CD1c-positive myeloid dendritic cell (primary cell): Measurements from ENCODE around the gene ST3GAL6.

ENCODE experiments used
- DNase-seq: peaks from one replicate; pipeline ENCODE4 v3.0.0-alpha.2; 2016; ENCODE audit errors: extremely low spot score

Gene ST3GAL6

DNA sequence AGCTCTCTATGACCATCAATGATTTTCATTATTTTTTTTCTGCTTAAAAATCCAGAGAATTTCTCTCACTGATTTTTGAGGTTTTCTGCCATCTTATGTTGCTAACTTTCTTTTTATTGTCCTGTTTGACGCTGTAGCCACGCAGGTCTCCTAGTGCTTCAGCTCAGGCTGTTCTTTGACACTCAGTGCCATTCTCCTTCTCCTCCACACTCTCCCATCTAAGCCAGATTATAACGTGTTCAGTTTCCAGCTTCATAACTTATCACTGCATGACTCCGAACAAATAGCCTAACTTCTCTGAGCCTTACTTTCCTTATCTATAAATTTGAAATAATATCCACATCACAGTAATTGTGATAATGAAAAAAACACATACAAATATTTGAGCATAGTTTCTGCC lies 22.8 kb upstream of the ST3GAL6 start:
- no peak for DNase-seq

DNA sequence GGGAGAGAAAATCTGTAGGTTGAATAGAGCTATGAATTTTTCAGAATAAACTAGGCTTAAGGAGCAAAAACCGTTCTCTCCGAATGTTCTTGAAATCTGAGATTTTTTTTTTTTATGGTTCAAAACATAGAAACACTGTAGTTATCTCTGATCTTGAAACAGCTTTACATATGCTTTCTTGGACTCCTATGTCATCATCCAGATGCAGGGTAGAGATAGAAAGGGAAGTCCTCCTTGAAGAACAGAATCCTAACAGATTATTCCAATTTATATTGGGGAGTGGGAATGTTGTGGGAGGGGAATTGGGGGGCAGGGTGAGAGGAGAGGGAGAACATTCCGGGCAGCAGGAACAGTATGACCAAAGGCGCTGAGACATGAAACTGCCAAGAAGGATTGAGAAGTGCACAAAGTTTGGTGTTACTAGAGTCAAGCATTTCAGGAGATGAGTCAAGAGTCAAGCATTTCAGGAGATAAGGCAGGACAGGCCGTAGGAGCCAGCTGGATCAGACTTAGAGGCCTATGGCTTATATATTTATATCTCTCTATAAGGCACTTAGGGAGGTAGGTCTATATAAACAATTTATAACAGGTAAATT lies 21.9 kb upstream of the ST3GAL6 start:
- DNase-seq = no peak

DNA sequence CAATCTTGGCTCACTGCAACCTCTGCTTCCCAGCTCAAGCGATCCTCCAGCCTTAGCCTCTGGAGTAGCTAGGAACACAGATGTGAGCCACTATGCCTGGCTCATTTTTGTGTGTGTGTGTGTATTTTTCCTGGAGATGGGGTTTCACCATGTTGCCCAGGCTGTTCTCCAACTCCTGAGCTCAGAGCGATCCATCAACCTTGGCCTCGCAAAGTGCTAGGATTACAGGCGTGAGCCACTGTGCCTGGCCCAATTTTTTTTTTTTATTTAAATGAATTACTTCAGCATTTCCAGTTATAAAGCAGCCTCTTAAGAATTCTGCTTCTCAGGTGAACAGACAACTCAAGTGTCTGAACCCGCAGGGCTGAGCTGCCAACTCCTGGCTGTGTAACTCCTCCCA lies 20.1 kb upstream of the ST3GAL6 start:
- DNase-seq = no peak

DNA sequence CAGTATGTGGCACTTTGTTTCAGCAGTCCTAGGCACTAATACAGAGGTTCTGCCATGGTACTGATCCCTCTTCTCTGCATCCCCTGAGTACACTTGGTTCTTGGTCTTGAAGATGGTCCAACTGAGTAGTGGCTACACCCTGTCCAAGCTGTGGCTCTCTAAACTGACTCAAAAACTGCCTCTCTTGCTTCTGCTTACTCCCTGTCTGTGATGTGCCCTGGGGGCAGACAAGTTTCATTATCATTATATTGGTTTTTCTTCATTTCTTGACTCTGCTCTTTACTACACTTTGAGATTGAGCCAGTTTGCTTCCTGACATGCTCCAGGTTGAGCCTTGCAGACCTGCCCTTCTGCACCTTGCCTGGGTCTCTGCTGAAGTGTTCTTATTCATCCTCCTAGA lies 18.9 kb upstream of the ST3GAL6 start:
- DNase-seq = no peak

DNA sequence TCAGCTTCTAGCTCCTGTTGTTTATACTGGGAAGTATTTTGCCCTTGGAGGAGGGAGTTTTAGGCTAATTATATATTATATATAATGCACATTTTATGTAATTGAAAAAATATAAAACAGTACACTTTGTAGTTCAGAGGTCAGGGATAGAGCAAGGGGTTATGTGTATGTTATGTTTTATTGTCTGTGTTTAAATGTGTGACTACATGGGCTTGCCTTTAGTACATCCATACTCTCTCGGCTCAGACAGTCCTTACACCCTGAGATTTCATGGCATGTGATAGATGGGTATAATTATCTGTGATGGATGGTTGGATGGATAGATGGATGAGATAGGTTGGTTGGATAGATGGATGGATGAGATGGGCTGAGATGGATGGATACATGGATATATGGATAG lies 17.4 kb upstream of the ST3GAL6 start:
- no peak for DNase-seq

DNA sequence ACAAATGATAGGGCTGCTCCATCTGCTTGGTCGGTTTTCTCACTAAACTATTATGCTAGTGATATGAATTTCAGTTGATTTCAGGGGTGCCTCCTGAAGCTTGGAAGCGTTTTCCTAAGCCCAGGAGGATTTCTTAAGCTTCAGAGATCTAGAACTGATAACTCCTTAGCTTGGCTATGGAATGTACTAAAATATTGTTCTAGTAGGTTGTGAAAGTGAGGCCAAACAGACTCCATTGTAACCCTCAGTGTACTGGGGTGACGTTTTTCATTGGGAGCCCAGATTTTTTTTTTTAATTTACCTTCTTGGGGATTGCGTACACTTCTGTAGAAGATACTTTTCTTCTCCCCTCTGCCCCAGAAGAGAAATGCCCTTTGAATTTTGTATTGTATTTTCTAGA lies 17.0 kb upstream of the ST3GAL6 start:
- no peak for DNase-seq

DNA sequence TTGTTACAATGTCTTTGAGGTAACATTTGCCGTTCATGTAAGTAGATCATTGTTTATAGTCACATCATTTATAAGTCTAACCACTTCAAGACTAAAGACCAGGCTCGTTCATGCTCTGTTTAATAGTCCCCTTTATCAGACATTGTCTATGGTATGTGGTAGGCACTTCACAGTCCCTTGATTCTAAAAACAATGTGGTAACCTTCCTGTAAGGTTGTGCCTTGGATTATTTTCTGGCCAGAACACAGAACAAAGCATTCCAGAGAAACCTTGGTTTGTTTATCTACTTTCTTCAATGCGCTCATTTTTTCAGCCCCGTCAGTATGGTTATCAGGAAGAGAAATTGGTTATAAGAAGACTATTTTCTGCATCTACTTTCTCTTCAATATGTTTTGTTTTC lies 16.3 kb upstream of the ST3GAL6 start:
- no peak for DNase-seq

DNA sequence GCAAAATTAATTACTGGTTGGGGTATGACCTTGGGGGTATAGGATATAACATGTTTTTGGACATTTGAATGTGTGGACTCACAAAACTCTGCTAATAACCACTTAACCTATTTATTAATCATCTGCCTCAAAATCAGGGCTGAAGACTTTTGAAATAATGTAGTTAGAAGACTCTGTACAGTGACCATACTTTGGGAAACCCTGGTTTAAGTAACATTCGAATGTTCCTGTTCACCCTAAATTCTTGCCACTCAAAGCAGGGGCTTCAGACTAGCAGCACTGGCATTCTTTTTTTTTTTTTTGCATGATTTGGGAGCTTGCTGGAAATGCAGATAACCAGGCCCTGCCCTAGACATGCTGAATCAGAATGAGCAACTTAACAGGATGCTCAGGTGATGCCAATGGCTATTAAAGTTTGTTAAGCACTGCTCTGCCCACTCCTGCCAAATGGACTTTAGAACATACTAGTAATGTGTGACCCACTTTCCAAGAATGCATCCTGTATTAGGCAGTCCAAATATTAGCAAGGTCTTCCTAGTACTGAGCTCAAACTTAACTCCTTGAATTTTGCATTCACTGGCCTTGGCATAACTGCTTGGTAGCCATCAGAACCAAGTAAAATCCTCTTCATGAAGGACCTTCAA lies 12.7 kb upstream of the ST3GAL6 start:
- DNase-seq = no peak

DNA sequence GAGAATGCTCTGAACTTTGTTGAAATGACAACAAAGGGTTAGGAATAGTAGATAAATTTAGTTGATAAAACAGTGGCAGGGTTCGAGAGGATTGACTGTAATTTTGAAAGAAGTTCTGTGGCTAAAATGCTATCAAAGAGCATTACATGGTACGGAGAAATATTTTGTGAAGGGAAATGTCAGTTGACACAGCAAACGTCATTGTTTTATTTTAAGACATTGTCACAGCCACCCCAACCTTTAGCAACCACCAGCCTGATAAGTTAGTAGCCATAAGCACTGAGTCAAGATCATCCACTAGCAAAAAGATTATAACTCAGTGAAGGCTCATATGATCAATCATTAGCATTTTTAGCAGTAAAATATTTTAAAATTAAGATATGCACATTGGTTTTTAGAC lies 8.7 kb upstream of the ST3GAL6 start:
- DNase-seq = no peak

DNA sequence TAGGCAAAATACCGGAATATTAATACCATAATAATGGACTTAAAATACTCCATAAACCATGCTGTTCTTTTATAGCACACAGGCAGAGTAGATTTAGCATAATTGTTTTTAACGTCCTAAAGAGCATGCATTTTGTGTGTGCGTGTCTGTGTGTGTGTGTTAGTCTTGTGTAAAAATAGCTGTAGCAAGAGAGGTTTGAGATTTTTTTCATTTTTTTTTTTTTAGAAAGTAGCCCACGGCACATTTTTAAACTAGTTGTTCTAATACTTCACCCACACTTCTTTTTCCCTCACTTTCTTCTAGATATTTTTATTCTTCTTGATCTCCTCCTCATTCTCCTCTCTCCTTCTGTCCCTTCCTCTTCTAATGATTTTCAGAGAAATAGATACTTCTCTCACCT lies 7.5 kb upstream of the ST3GAL6 start:
- DNase-seq = no peak

DNA sequence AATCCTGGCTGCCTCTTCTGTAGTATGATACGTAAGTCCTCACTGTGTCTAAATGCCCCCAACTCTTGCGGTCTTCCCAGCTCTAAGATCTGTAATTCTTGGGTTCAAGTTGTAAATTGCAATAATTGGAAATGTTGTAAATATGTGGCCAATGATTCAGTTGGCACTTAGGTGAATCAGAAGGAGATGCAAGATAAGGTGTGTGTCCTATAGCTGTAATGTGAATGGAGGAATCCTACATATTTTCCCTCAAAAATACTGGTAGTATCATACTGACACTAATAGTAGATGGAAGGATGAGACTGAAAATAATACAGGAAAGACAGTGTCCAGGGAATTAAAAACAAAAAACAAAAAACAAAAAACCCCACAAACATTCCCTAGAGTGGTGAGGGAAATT lies 3.5 kb upstream of the ST3GAL6 start:
- no peak for DNase-seq

DNA sequence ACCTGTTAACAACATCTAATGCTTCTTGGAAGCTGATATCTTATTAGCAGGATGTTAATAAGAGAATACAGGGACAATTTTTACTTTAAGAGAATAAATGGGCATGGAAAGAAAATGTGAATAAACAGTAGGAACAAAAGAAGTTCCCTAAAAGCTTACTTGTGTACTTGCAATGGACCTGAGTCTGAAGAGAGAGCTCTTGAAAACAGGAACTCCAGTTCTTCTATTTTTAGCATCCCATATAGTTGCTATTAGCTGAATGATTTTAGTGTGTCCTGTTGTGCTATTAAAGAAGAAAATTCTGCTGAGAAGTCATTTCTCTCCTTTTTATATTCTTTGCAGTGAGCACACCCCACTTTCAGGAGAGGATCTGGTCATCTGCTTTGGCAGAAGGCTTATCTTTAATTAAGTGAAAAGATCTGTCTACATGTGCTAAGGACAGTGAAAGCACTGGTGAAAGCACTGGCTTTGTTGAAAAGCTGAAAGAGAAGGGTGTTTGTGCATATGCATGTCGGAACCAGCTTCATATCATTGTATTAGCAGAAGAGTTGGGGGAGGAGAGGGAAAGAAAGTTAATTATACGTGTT lies 1.4 kb upstream of the ST3GAL6 start:
- DNase-seq = peak; percentile 70

DNA sequence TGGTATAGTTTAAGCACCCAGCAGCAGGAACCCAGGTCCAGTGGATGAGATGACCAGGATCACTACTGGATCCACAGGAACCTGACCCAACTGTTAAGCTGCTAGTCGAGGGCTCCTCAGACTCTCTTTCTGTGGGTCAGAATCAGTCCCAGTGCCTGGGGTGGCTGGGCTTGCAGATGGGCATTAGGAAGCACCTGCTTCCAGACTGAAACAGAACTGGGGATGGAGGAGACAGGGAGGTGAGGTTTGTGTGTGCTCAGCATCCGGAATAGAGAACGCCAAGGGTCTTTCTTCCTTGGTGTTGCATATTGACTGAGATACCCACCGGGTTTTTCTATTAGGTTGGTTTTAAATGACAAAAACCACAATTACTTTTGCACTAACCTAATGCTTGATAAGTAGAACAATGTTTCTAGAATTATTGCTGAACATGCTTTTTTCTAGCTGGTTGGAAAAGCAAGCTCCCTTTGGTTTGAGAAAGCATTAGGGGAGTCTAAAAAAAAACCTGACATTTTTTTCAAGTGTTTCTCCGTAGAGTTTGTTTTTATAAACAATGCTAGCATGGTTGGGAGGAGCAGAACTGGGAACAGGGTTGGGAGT lies 779 bp downstream of the ST3GAL6 start:
- DNase-seq = no peak

DNA sequence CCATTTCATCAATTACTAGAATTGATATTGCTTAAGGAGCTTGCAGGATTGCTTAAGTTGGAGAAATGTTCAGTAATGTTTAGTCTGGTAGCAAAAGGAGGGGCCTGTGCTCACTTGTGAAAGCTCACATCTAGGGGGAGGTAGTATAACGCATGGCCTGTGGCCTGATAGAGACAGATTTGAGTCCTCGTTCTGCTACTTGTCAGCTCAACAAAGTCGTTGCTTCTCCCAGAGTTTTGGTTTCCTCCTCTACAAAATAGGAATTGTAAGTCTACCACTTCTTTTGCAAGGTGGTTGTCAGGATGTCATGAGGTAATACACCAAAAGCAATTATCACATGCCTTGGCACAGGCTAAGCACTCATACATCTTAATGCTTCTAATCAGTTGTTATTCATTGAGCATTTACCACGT lies 1.3 kb downstream of the ST3GAL6 start:
- DNase-seq = peak; percentile 29

DNA sequence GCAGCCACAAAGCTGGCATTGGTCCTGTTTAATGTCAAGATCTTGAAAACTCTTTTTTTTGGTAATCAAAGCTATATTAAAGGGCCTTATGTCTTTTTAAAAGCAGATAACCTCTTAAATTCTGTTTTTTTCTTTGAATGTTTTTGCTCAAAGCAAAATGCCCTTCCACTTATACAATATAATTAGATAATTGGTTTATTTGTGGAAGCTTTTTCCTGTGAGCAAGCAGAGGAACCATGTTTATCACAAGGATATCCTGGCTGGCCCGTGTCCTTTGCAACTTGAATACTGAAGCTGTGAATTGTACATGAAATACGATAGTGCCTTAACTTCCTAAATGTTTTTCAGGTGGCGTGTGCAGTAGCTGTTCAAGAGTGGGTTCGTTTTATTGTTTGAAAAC lies 2.6 kb downstream of the ST3GAL6 start:
- DNase-seq = no peak

DNA sequence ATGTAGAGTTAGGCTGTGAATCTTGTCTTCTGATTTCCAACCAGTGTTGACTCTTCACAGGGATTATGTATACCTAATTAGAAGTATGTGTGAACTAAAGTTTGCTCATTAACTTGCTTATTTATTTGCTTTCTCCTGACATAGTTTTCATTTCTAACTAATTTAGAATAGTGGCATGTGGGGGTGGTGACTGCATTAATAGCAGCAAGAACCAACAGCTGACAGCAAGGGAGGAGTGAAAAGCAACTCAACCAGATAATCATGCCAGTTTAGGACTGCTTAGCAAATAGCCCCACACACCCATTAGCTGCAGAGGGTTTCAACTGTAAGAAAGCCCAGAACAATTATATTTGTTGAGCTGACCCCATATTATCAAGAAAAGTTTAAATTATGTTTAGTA lies 3.8 kb downstream of the ST3GAL6 start:
- DNase-seq = no peak

DNA sequence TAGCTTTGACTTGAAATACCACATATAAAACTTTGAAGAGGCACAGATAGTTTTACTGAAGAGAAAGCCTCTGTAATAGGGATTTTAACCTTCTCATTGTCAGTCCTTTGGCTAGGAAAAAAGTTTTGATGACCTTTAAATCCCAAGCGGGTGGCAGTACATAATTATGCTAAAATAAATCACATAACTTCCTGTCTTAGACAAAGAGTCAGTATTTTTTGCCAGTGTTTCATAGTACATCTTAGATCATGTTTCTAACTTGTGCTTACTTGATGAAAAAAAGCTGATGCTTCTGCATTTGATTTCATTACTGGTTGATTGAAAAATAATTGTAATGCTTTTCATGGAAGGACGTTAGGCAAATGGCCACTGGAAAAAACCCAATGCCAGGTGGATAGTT lies 5.8 kb downstream of the ST3GAL6 start:
- DNase-seq = no peak

DNA sequence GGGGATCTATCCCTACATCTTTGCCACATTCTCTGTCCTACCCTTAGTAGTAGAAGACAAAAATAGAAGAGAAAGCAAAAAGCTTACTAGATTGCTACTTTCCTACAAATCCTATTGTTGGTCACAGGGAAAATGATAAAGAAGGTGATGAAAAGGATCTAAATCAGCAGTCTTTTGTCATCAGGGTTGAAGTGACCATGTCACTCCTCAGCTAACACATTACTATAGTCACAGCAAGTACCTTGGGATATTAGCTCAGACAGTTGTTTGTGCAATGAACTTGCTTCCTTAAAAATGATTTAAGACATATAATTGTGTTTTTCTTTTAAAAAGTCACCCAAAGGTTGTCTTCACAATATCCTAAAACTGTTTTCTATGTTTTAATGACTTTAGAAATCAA lies 6.3 kb downstream of the ST3GAL6 start:
- DNase-seq = peak; percentile 40

DNA sequence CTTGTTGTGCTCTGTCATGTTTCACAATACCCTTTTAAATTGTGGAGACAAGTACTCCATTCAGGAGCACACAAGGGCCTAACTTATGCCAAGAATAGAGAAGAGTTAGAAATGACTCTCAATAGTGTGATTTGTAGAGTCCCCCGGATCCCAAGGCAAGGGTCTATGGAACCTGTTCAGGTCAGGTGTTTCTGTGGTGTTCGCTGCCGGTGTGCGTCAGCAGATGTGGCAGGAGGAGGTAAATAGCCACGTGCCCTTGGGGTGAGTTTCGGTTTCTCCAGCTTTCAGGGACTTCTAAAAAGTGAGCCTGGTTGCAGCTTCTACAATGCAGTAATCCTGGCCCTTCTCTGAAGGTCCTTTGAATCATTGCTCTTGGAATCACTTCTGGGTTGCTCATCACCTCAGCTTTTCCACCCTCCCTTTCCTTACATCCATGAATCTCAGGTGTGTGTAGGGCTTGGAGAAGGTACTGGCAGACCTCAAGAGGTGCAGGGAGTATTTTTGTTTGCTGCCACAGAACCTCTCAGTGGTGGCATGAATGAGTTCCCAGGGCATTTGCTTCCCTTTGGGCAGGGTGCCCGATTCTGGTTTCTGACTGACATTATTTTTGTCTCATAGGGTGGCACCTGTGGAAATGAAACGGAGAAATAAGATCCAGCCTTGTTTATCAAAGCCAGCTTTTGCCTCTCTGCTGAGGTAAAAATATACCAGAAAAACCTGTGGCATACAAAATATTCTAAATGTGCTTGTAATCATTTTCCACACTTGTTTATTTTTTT lies 7.3 kb downstream of the ST3GAL6 start:
- DNase-seq = no peak

DNA sequence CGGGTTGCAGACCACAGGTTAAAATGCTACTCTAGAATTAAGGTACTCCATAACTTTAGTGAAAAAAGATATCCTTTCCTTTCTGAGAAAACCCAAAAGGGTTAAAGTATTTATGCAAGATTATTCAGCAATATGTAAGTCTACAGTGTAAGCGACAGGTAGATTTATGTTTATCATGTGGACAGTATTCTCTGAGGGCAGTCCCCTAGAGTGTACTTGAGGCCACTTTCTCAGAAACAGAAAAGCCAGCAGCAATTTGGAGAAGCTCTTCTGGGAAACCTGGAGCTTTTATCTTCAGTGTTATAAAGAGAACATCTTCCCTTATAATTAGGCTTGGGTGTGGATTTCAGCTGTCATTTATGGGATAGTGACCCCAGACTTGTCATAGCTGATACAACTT lies 8.9 kb downstream of the ST3GAL6 start:
- no peak for DNase-seq

DNA sequence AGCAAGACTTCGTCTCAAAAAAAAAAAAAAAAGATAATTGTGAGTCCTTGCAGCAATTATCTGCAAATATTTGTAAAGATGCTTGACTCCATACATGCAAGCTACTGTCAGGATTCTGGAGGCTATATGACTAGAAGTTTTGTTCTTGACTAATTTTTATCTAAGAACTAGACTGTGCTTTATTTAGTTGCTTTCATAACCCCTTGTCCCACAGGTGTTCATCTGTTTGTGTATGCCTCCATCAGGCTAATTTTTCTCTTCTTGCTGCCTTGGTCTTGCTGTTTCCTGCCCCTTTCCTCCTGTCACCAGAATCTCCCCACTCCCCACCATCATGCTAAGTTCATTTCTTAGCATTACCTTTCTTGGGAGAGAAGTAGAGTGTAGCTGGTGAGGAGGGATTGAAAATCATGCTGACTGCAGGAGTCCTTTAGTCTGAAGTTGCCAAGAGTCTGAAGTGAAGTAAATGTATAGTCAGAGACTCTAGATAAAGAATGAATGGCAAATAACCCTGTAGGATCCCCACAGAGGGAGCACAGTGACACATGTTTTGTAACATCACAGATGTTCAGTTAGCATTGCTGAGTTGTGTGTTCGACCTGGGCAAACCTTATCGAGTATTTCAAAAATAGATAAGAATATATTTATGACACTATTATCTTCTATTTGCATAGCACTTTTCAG lies 12.5 kb downstream of the ST3GAL6 start:
- no peak for DNase-seq

DNA sequence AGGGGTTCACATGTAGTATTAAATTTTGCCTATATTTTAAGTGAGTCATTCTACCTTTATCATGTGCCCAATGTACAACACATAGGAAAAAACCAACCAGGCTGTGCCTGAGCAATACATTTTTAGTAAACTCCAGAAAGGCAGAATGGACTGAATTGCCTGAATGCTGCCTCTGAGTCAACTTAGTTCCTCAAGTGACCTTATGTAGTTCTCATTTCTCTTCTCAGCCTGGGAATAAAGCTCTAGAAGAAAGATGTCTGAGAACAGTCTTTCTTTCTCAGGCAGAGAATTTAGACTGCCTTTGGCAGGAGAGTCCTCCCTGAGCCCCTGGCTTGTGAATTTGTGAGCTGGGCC lies 13.0 kb downstream of the ST3GAL6 start:
- peak; percentile 46 for DNase-seq
